A549 (cell line): ENCODE results near the gene SH3BP5.

Experiments
- BHLHE40 ChIP-seq: IDR thresholded peaks from 2 replicates; pipeline ENCODE4 v1.6.1; 2012; ENCODE audit warnings: low read depth, low read length, inconsistent platforms
- CBX2 ChIP-seq: fragments of 200-600 bp; sonication (generic); IDR thresholded peaks from 2 replicates; pipeline ENCODE4 v1.6.1; 2016; ENCODE audit warnings: low read depth, mild to moderate bottlenecking, borderline replicate concordance
- CEBPB ChIP-seq, 2 experiments: fragments of >200 bp in 1 of 2; sonication (Bioruptor Twin) in 1 of 2; formaldehyde crosslinking in 1 of 2; IDR thresholded peaks; 2 replicates each; pipeline ENCODE4 v1.6.1; 2012 to 2016
- CTCF ChIP-seq: fragments of >200 bp; sonication (Bioruptor Twin); formaldehyde crosslinking; IDR thresholded peaks from 3 replicates; pipeline ENCODE4 v1.5.1; 2016
- EHMT2 ChIP-seq: fragments of 200-600 bp; sonication (generic); IDR thresholded peaks from 2 replicates; pipeline ENCODE4 v1.6.1; 2016; ENCODE audit warnings: antibody characterized with exemption, low read depth, mild to moderate bottlenecking, moderate library complexity
- ESRRA ChIP-seq: fragments of 150-350 bp; IDR thresholded peaks from 2 replicates; pipeline ENCODE4 v1.6.1; 2014; ENCODE audit warnings: mild to moderate bottlenecking, low read length, borderline replicate concordance
- HDAC2 ChIP-seq: fragments of 200-600 bp; sonication (generic); IDR thresholded peaks from 2 replicates; pipeline ENCODE4 v1.6.1; 2016
- KDM1A ChIP-seq: fragments of 200-600 bp; sonication (generic); IDR thresholded peaks from 2 replicates; pipeline ENCODE4 v1.6.1; 2016; ENCODE audit warnings: low read depth, mild to moderate bottlenecking

GRCh38 chr3:15263120-15263519 lies 69.3 kb downstream of the SH3BP5 start:
- TF ChIP-seq CTCF: no peak
- TF ChIP-seq BHLHE40: no peak
- no peak for TF ChIP-seq CEBPB (IDR thresholded peaks at IDR 0.05)
- no peak for TF ChIP-seq KDM1A
- TF ChIP-seq EHMT2: no peak
- no peak for TF ChIP-seq CBX2
- TF ChIP-seq ESRRA: no peak
- TF ChIP-seq HDAC2: no peak
